Measurements from ENCODE around the gene C14orf119. TPM values are rescaled to one million over a fixed set of nuclear protein-coding genes. Genes with fewer than 3 reads are reported as not detected.

The C14orf119 gene
- total and polyA plus RNA-seq, 9 of the 15 experiments (the other 6 are each of a cell fraction or from before 2014, with no cell fraction given): 36.7 to 251 (median 51.8) TPM

DNA sequence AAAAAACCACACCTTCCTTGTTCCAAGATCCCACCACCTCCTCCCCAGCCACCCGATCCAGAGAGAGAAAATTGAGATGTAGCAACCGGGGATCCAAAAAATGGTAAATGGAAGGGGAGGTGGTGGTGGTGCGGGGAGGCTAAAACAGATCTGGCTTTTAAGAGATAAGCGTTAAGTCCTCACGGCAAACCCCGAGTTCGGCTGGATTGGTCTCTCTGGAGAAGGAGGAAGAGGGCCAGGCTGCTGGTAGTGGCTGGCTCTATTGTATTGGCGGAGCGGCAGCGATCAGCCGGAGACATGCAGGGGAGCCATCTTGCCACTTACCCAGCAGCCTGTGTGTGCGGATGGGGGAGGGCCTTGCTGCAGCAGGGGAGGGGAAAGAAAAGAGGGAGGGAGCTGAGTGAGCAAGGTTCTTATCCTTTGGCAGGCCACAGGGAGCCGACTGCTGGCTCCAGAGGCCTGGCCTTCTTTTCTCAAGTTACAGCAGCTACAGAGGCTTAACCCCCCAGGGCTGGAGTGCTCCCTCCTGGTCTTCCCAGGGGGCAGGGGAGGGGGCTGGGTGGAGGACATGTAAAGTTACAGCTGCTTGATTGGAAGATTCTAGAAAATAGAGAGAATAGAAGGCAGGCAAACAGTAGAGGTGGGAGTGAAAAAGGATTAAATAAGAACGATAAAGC, 23.9 kb upstream of the C14orf119 start (continued):
- TF ChIP-seq CLOCK (CRISPR knock-in tag; IDR thresholded peaks at IDR 0.05; ENCODE audit: borderline replicate concordance) (no peak), ZNF668 (CRISPR knock-in tag; IDR thresholded peaks at IDR 0.05) (no peak), BDP1 (IDR thresholded peaks at IDR 0.05; ENCODE audit: insufficient read depth, insufficient read length) (no peak), GATAD2B (IDR thresholded peaks at IDR 0.05; ENCODE audit: borderline replicate concordance) (no peak), ZNF347 (CRISPR knock-in tag; IDR thresholded peaks at IDR 0.05; ENCODE audit: low read depth) (no peak), ZNF239 (CRISPR knock-in tag; IDR thresholded peaks at IDR 0.05) (no peak), PPARD (CRISPR knock-in tag; IDR thresholded peaks at IDR 0.05) (no peak), ZNF639 (CRISPR knock-in tag; conservative IDR thresholded peaks at IDR 0.05 in 1 of 2, IDR thresholded peaks at IDR 0.05 in 1 of 2) (no peak), GATA2 (CRISPR knock-in tag; IDR thresholded peaks at IDR 0.05) (no peak), NCOA1 (IDR thresholded peaks at IDR 0.05; ENCODE audit: low read depth) (no peak), U2AF2 (optimal IDR thresholded peaks at IDR 0.05; ENCODE audit: low read depth, low read length) (no peak), ZNF436 (CRISPR knock-in tag; IDR thresholded peaks at IDR 0.05) (no peak), HDAC1 (IDR thresholded peaks at IDR 0.05) (no peak), MBD1 (CRISPR knock-in tag; IDR thresholded peaks at IDR 0.05) (no peak)
- TF ChIP-seq, protein P1, sequence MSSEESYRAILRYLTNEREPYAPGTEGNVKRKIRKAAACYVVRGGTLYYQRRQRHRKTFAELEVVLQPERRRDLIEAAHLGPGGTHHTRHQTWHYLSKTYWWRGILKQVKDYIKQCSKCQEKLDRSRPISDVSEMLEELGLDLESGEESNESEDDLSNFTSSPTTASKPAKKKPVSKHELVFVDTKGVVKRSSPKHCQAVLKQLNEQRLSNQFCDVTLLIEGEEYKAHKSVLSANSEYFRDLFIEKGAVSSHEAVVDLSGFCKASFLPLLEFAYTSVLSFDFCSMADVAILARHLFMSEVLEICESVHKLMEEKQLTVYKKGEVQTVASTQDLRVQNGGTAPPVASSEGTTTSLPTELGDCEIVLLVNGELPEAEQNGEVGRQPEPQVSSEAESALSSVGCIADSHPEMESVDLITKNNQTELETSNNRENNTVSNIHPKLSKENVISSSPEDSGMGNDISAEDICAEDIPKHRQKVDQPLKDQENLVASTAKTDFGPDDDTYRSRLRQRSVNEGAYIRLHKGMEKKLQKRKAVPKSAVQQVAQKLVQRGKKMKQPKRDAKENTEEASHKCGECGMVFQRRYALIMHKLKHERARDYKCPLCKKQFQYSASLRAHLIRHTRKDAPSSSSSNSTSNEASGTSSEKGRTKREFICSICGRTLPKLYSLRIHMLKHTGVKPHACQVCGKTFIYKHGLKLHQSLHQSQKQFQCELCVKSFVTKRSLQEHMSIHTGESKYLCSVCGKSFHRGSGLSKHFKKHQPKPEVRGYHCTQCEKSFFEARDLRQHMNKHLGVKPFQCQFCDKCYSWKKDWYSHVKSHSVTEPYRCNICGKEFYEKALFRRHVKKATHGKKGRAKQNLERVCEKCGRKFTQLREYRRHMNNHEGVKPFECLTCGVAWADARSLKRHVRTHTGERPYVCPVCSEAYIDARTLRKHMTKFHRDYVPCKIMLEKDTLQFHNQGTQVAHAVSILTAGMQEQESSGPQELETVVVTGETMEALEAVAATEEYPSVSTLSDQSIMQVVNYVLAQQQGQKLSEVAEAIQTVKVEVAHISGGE (CRISPR knock-in tag; IDR thresholded peaks at IDR 0.05): no peak

All from K562 (cell line).